ENCODE results near the gene SHE. TPM values are rescaled to one million over a fixed set of nuclear protein-coding genes. Genes with fewer than 3 reads are reported as not detected.

SHE gene
- total and polyA plus RNA-seq, 2 of the 8 experiments (the other 6 are each of a cell fraction or from before 2014, with no cell fraction given) = 0.44 to 0.45 TPM

DNA sequence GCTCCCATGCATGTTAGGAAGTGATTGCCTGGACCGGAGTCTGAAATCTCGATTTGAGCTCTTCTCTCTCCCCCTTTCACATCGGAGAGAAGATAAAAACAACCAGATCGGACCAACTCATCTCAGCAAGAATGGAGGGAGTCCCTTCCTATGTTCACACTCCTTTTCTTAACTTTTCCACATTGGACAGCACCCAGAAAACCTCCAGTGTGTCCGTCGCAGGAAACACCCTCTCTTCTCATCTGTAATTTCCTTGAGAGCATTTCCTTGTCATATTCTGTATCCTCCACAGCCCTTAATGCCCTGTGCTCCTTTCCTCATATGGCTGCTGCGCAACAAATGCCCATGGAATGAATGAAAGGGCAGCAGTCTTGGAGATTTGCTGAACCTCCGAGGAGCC, 1.7 kb downstream of the SHE start:
- H3K36me3 ChIP-seq (ENCODE audit: control insufficient read depth in 2 of 4, insufficient read depth in 4 of 4, low read length in 3 of 4) = peaks cover 0 to 14% (median 0%) of the 10 kb centered on the region in 4 experiments; a peak in 2 of 8 replicates
- no peaks in the 10 kb centered on the region for H3K79me1 ChIP-seq (ENCODE audit: low read depth, low read length)
- no peak for FAIRE-seq
- H2BK120ac ChIP-seq (replicated peaks; ENCODE audit: low read depth, low read length) = no peak overlapping the region
- no peak overlapping the region for H3K18ac ChIP-seq (ENCODE audit: extremely low read depth, low read length)
- H3K9ac ChIP-seq (replicated peaks in 1 of 4; ENCODE audit: extremely low read depth in 1 of 4, low read depth in 3 of 4, low read length in 3 of 4) = no peak overlapping the region
- no peak overlapping the region for H2BK12ac ChIP-seq (ENCODE audit: low read depth, low read length)
- peaks cover 0 to 11% of the 10 kb centered on the region in 2 experiments; a peak in 2 of 4 replicates for H3K9me3 ChIP-seq (ENCODE audit: insufficient read depth in 2 of 2, low read depth in 1 of 2, low read length in 1 of 2)
- H3K23me2 ChIP-seq (ENCODE audit: low read depth, low read length) = peaks cover 4% of the 10 kb centered on the region; the same call in 1 of the 2 replicates
- ChIA-PET POLR2A (ENCODE audit: partially characterized antibody) (no interaction called here), CTCF (ENCODE audit: partially characterized antibody) (interaction anchor here (0.8 to 1.5 kb wide), 5 partner anchors 14 to 378 kb away, joined by 3 to 5 read pairs (median 3); no protein-coding TSS in a partner anchor)
- H3K4ac ChIP-seq (replicated peaks; ENCODE audit: insufficient read length, low read depth, low read length) = no peak overlapping the region
- DNase-seq (ENCODE audit: low read depth in 1 of 2, low spot score in 2 of 2) = no peak
- no peak overlapping the region for H3K56ac ChIP-seq (replicated peaks; ENCODE audit: insufficient read length, low read depth, low read length)
- no peak overlapping the region for H2BK15ac ChIP-seq (ENCODE audit: low read length)
- no peaks in the 10 kb centered on the region for H3K79me2 ChIP-seq (ENCODE audit: control insufficient read depth in 1 of 2, insufficient read depth in 2 of 2, low read length in 2 of 2)
- H3K27ac ChIP-seq (ENCODE audit: low read depth, low read length) = no peak overlapping the region
- no peak overlapping the region for H2BK20ac ChIP-seq (ENCODE audit: low read length)
- peaks cover 0 to 3% (median 0%) of the 10 kb centered on the region in 4 experiments; a peak in 1 of 7 replicates for H3K4me1 ChIP-seq (replicated peaks in 1 of 4; ENCODE audit: control insufficient read depth in 3 of 4, insufficient read depth in 4 of 4, low read length in 3 of 4)
- H3K27me3 ChIP-seq (replicated peaks in 1 of 4; ENCODE audit: control insufficient read depth in 3 of 4, extremely low read depth in 1 of 4, insufficient read depth in 3 of 4, low read length in 3 of 4) = peaks cover 40 to 63% (median 54%) of the 10 kb centered on the region in 4 experiments
- H3K4me2 ChIP-seq (ENCODE audit: insufficient read depth in 1 of 2, low read depth in 2 of 2, low read length in 2 of 2) = no peak overlapping the region; a peak in 1 of 4 replicates
- H4K91ac ChIP-seq (replicated peaks; ENCODE audit: insufficient read length, low read length) = no peak overlapping the region
- no peak overlapping the region for H4K5ac ChIP-seq (ENCODE audit: insufficient read length, low read depth, low read length)
- no peak overlapping the region for H2AFZ ChIP-seq (ENCODE audit: low read length)
- no peak overlapping the region for H2AK5ac ChIP-seq (ENCODE audit: low read depth, low read length)
- 88% methylated on average over 8 of the region's 8 CpGs; no CpG with 5 or more reads in 1 of the 2 experiments for WGBS, 2 experiments (ENCODE audit: extremely low coverage in 1 of 2, insufficient coverage in 1 of 2, insufficient read length in 1 of 2, insufficient replicate concordance in 2 of 2, low coverage in 1 of 2, low lambda C conversion rate in 2 of 2, missing lambda C conversion rate in 1 of 2)
- no peak overlapping the region for H3K14ac ChIP-seq (ENCODE audit: insufficient read length)
- no peak overlapping the region for H2BK5ac ChIP-seq (ENCODE audit: low read depth, low read length)
- no peak overlapping the region for H4K8ac ChIP-seq (ENCODE audit: extremely low read depth, insufficient read depth, low read length)
- no peak overlapping the region for H3K4me3 ChIP-seq (ENCODE audit: extremely low read depth in 1 of 4, insufficient read depth in 2 of 4, low read depth in 3 of 4, low read length in 4 of 4)
- no peak overlapping the region for H3K23ac ChIP-seq (ENCODE audit: insufficient read length)
- H4K20me1 ChIP-seq (replicated peaks in 1 of 2; ENCODE audit: control insufficient read depth in 1 of 2, insufficient read depth in 2 of 2, low read length in 2 of 2) = no peaks in the 10 kb centered on the region
- TF ChIP-seq BACH1 (IDR thresholded peaks at IDR 0.05; ENCODE audit: low read length) = no peak
- no peak for TF ChIP-seq KDM4A (IDR thresholded peaks at IDR 0.05; ENCODE audit: low read depth, low read length, severe bottlenecking)
- no peak for TF ChIP-seq SRF (IDR thresholded peaks at IDR 0.05; ENCODE audit: low read depth, low read length)
- no peak for TF ChIP-seq TAF1 (IDR thresholded peaks at IDR 0.05; ENCODE audit: low read depth, low read length)
- TF ChIP-seq SP1 (IDR thresholded peaks at IDR 0.05; ENCODE audit: low read depth, low read length) = no peak
- TF ChIP-seq TBP (IDR thresholded peaks at IDR 0.05; ENCODE audit: low read depth, low read length) = no peak
- TF ChIP-seq GTF2F1 (IDR thresholded peaks at IDR 0.05; ENCODE audit: borderline replicate concordance, low read depth, low read length) = no peak
- TF ChIP-seq SIX5 (IDR thresholded peaks at IDR 0.05; ENCODE audit: low read depth, low read length) = no peak
- TF ChIP-seq MAFK (IDR thresholded peaks at IDR 0.05; ENCODE audit: low read depth, low read length) = no peak
- no peak for TF ChIP-seq NANOG (IDR thresholded peaks at IDR 0.05; ENCODE audit: insufficient read depth, low read depth, low read length, poor library complexity, severe bottlenecking)
- no peak for TF ChIP-seq BCL11A (IDR thresholded peaks at IDR 0.05; ENCODE audit: low read depth in 2 of 2, low read length in 2 of 2)
- TF ChIP-seq RXRA (IDR thresholded peaks at IDR 0.05; ENCODE audit: insufficient read depth, low read depth, low read length) = no peak
- TF ChIP-seq CTBP2 (IDR thresholded peaks at IDR 0.05; ENCODE audit: borderline replicate concordance, insufficient read depth, insufficient read length, low read length) = no peak
- TF ChIP-seq SP2 (IDR thresholded peaks at IDR 0.05; ENCODE audit: low read length) = no peak
- no peak for TF ChIP-seq TAF7 (optimal IDR thresholded peaks at IDR 0.05; ENCODE audit: borderline replicate concordance, low read depth, low read length)

All from H1 (cell line).